RWPE2 (cell line): ENCODE results near the gene DHFR.

Source experiments
- ATAC-seq: fragments of 200-7000 bp; cut with Tn5 transposase; 3 replicates; pipeline ENCODE4 v1.9.1; 2021; ENCODE audit warnings: low read depth
- DNase-seq: peaks from one replicate; pipeline ENCODE4 v3.0.0-alpha.2; 2020; ENCODE audit warnings: low spot score
- H3K27ac ChIP-seq: fragments of 450-650 bp; 2 replicates; pipeline ENCODE4 v1.5.1; 2017; ENCODE audit warnings: mild to moderate bottlenecking; ENCODE audit not compliant: poor library complexity, severe bottlenecking
- H3K27me3 ChIP-seq: fragments of 250-450 bp; sonication (Bioruptor Pico); 2 replicates; pipeline ENCODE4 v1.5.1; 2021; ENCODE audit warnings: mild to moderate bottlenecking, moderate library complexity; ENCODE audit not compliant: insufficient read depth, poor library complexity, severe bottlenecking
- H3K36me3 ChIP-seq: fragments of 250-450 bp; sonication (Bioruptor Pico); 2 replicates; pipeline ENCODE4 v1.5.1; 2020; ENCODE audit warnings: low read depth, mild to moderate bottlenecking, moderate library complexity
- H3K4me1 ChIP-seq: fragments of 250-450 bp; sonication (Bioruptor Pico); 2 replicates; pipeline ENCODE4 v1.5.1; 2021; ENCODE audit warnings: mild to moderate bottlenecking, moderate library complexity; ENCODE audit not compliant: insufficient read depth, poor library complexity, severe bottlenecking
- H3K4me3 ChIP-seq: fragments of 250-450 bp; sonication (Bioruptor Pico); 2 replicates; pipeline ENCODE4 v1.5.1; 2021; ENCODE audit warnings: mild to moderate bottlenecking, moderate library complexity; ENCODE audit not compliant: severe bottlenecking
- H3K9me3 ChIP-seq: fragments of 250-450 bp; sonication (Bioruptor Pico); 2 replicates; pipeline ENCODE4 v1.5.1; 2021; ENCODE audit warnings: mild to moderate bottlenecking, moderate library complexity; ENCODE audit not compliant: severe bottlenecking
- CTCF ChIP-seq: fragments of 450-650 bp; IDR thresholded peaks from one replicate; pipeline ENCODE4 v1.5.1; 2017; ENCODE audit warnings: mild to moderate bottlenecking, moderate library complexity; ENCODE audit not compliant: poor library complexity, severe bottlenecking

DHFR gene

DNA sequence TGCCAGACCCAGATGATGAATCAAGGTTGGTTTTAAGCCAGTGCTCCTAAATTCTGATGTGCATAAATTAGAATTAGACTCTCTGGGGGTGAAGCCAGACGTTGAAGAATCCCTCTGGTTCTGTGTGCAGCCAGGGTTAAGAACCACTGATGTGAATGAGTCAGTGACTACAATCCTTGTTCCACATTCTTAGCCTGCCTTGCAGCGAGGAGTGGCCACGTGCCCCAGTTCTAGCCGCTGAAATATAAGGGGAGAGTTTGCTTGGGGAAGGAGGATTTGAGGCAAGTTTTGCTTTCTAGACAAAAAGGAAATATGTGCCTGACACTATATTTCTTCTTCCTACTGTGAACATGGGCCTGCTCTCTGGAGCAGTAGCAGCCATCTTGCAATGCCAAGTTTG is 34.6 kb downstream of the DHFR start:
- H3K27ac ChIP-seq = no peak overlapping the region
- no peak overlapping the region for H3K4me3 ChIP-seq
- no peaks in the 10 kb centered on the region for H3K4me1 ChIP-seq
- 0 out of 3 replicates have a peak, but pooled peaks have one; percentile 45 for ATAC-seq
- TF ChIP-seq CTCF = no peak
- 0 out of 2 replicates have a peak, but pooled peaks cover 2% of the 10 kb centered on the region for H3K36me3 ChIP-seq
- DNase-seq = no peak
- no peaks in the 10 kb centered on the region for H3K9me3 ChIP-seq
- H3K27me3 ChIP-seq = no peaks in the 10 kb centered on the region

DNA sequence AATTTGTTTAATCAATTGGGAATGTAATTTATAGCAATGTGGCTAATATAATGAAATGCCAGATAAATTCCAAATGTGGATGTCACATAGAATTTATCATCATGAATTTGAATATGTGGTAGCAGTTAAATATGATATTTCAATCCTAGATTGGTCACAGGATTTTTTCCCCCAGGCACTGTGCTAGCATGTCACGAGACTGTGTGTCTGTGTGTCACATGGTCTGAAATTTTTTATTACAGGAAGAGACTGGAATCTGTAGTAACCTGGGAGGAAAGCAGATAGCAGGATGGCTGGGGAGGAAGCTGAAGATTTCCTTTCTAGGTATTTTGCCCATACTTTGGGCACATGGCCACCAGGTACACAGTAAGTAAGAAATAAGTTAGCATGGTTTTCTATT is 35.7 kb downstream of the DHFR start:
- Histone ChIP-seq H3K36me3 (no peaks in the 10 kb centered on the region), H3K27me3 (no peaks in the 10 kb centered on the region), H3K4me1 (no peaks in the 10 kb centered on the region), H3K4me3 (no peak overlapping the region), H3K9me3 (no peaks in the 10 kb centered on the region), H3K27ac (no peak overlapping the region)
- DNase-seq (no peak), ATAC-seq (no peak)
- no peak for TF ChIP-seq CTCF

DNA sequence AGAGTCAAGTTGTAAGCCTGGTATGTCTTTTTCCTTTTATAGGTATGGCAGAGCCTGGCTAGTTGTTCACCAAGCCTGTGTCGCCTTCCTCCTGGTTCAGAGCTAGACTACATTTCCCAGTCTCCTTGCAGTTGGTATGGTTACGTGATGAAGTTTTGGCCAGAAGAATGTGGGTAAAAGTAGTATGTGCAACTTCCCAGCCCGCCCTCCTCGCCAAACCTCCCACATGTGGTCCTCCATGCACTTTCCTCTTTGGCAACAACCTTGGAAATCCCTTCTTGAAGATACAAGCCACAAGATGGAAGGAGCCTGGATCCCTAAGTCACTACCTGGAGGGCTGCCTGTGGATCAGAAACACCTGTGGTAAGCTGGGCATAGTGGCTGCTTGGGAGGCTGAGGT is 36.3 kb downstream of the DHFR start:
- Histone ChIP-seq H3K27ac (no peak overlapping the region), H3K4me1 (no peaks in the 10 kb centered on the region), H3K27me3 (no peaks in the 10 kb centered on the region), H3K36me3 (no peaks in the 10 kb centered on the region), H3K4me3 (no peak overlapping the region), H3K9me3 (no peaks in the 10 kb centered on the region)
- no peak for DNase-seq
- TF ChIP-seq CTCF = no peak
- ATAC-seq = no peak

DNA sequence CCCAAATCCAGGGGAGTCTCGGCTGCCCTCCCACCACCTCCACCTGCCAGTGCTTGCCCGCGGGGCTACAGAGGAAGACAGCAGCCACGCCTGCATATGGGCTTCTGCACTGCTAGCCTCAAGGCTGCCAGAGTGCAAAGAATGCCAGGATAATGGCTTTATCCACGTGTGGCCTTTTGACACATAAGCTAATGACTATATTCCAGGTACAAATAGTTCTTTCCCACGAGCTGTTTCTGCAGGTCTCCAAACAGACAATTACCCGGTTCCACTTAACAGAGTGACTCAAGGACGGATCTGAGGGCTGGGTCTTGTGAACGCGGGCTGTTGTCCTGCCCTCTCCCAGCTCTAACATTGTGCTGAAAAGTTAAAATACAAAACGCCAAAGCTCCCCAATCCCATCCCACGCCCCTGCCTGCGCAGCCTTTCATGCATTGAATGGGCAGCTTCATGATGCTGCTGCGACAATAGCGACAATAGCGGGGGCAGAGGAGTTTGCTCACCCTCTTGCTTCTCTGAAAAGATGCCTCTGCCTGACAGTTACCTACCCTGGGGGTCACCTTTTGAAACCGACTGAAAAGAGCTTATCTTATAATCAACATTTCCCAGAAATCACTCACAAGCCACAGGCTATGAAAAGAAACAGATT is 39.4 kb downstream of the DHFR start:
- H3K4me3 ChIP-seq = no peak overlapping the region

More for the DNA sequence above, 39.4 kb downstream of the DHFR start:
- no peak overlapping the region for H3K27ac ChIP-seq
- H3K36me3 ChIP-seq = no peaks in the 10 kb centered on the region
- no peaks in the 10 kb centered on the region for H3K27me3 ChIP-seq
- ATAC-seq (no peak), DNase-seq (no peak)
- TF ChIP-seq CTCF = no peak
- no peaks in the 10 kb centered on the region for H3K4me1 ChIP-seq
- no peaks in the 10 kb centered on the region for H3K9me3 ChIP-seq
